Measurements from ENCODE around the gene MIDN. TPM values are rescaled to one million over a fixed set of nuclear protein-coding genes. Genes with fewer than 3 reads are reported as not detected.

The MIDN gene
- total RNA-seq, 2 experiments from 2014 or later = 50.1 to 52.9 TPM

- Mint-ChIP-seq H3K27me3 (ENCODE audit: low read depth) (peaks cover 13% of the 10 kb centered on the region), H3K9me3 (no peaks in the 10 kb centered on the region), H3K27ac (no peak overlapping the region), H3K4me3 (no peak overlapping the region), H3K4me1 (ENCODE audit: low read depth) (peaks cover 19% of the 10 kb centered on the region), H3K36me3 (ENCODE audit: low read depth) (peaks cover 24% of the 10 kb centered on the region)
- DNase-seq = no peak
- intact Hi-C loops (cut with micrococcal nuclease) = no loop called here
- CTCF ChIA-PET = interaction anchor here (0.7 to 1.0 kb wide), 2 partner anchors 48 to 293 kb away, joined by 3 read pairs; no protein-coding TSS in a partner anchor
These were observed 32.5 kb downstream of the MIDN start for GRCh38 chr19:1280636-1281568.

DNA sequence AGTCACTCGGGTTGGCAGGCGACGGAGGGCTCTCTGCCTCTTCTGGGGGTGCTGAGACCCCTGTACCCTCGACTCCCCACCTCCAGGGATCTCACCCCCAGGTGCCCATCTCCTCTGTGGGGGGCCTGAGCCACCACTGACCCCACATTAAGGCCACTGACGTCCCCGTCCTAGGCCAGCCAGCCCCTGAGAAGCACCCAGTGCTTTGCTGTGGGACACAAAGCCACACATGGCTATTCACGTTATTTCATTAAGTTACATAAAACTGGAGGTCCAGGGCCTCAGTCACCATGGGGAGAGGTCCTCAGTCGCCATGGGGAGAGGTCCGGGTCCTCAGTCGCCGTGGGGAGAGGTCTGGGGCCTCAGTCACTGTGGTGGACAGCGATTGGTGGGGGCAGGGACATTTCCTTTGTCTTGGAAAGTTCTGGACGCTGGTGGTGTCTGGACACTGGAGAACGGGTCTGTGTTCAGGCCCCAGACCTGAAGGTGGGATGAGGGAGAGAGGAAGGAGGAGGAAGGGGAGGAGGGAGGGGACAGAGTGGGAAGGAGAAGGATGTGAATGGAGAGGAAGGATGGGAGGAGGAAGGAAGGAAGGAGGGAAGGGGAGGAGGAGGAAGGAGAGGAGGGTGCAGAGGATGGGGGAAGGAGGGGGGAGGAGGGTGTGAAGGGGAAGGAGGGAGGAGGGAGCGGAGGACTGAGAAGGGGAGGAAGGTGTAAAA lies 33.3 kb downstream of the MIDN start:
- H3K27me3 Mint-ChIP-seq (ENCODE audit: low read depth) = peaks cover 17% of the 10 kb centered on the region
- no peaks in the 10 kb centered on the region for H3K9me3 Mint-ChIP-seq
- DNase-seq = no peak
- H3K36me3 Mint-ChIP-seq (ENCODE audit: low read depth) = peaks cover 21% of the 10 kb centered on the region
- intact Hi-C loops (cut with micrococcal nuclease) = no loop called here
- H3K27ac Mint-ChIP-seq = no peak overlapping the region
- peaks cover 21% of the 10 kb centered on the region for H3K4me1 Mint-ChIP-seq (ENCODE audit: low read depth)
- CTCF ChIA-PET = no interaction called here
- H3K4me3 Mint-ChIP-seq = no peak overlapping the region

GRCh38 chr19:1282588-1283206 lies 34.3 kb downstream of the MIDN start:
- no peaks in the 10 kb centered on the region for H3K9me3 Mint-ChIP-seq
- peaks cover 18% of the 10 kb centered on the region for H3K36me3 Mint-ChIP-seq (ENCODE audit: low read depth)
- peaks cover 15% of the 10 kb centered on the region for H3K4me1 Mint-ChIP-seq (ENCODE audit: low read depth)
- H3K4me3 Mint-ChIP-seq = no peak overlapping the region
- DNase-seq = no peak
- no peak overlapping the region for H3K27ac Mint-ChIP-seq
- intact Hi-C loops (cut with micrococcal nuclease) = no loop called here
- peaks cover 18% of the 10 kb centered on the region for H3K27me3 Mint-ChIP-seq (ENCODE audit: low read depth)
- CTCF ChIA-PET = no interaction called here

DNA sequence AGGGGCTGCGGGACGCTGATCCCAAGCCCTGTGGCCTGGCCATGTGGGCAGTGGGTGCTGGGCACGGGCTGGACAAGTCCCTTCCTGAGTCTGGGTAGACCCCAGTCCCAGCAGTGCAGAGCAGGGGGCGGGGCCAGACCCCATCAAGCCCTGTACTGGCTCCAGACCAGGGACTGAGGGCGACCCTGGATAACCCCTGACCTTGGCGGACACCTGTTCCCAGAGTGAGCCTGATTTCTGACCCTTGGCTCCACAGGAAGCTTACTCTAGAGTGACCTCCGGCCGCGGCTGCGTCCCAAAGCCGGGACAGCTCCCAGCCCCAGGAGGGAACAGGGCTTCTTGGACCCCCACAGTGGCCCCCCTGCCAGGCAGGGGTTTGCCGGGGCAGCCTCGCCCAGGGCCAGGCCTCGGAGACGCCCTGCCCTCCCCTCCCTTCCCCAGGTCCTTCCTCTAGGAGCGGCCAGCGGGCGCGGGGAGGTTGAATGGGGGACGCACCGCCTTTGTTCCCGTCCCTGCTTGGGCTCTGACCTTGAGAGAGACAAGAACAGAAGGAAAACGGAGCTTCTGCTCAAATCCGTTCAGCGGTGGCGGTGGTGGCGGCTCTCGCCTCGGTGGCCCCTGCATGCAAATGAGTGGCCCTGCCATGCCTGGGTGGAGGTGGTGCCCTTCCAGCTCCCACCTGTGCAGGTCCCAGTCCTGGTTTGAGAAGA lies 35.0 kb downstream of the MIDN start:
- Mint-ChIP-seq H3K9me3 (no peaks in the 10 kb centered on the region), H3K36me3 (ENCODE audit: low read depth) (peaks cover 13% of the 10 kb centered on the region), H3K27ac (no peak overlapping the region), H3K4me1 (ENCODE audit: low read depth) (peaks cover 10% of the 10 kb centered on the region), H3K27me3 (ENCODE audit: low read depth) (peaks cover 23% of the 10 kb centered on the region), H3K4me3 (no peak overlapping the region)
- CTCF ChIA-PET = interaction anchor here (0.6 kb wide), 1 partner anchor 92 kb away, joined by 7 read pairs; no protein-coding TSS in a partner anchor
- no peak for DNase-seq
- intact Hi-C loops (cut with micrococcal nuclease) = no loop called here

DNA sequence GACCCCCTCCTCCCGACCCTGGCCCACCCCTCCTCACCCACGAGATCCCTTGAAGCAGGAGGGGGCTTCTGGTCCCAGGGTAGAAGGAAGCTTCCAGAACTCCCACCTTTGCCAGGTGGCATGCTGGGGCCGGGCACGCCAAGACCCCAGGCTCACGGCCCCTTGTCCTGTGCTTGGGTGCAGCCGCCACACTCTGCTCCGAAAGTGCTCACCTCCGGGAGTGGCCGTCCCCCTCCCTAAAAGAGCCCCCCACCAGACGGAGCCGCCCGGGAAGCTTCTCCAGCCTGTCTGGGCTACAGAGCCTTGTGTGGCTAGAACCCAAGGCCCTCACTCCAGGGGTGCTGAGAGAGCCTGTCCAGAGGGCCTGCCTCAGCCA lies 35.5 kb downstream of the MIDN start:
- DNase-seq = no peak
- no peak overlapping the region for H3K4me3 Mint-ChIP-seq
- H3K27ac Mint-ChIP-seq = no peak overlapping the region
- H3K27me3 Mint-ChIP-seq (ENCODE audit: low read depth) = peaks cover 24% of the 10 kb centered on the region
- H3K36me3 Mint-ChIP-seq (ENCODE audit: low read depth) = peaks cover 10% of the 10 kb centered on the region
- intact Hi-C loops (cut with micrococcal nuclease) = no loop called here
- H3K9me3 Mint-ChIP-seq = no peaks in the 10 kb centered on the region
- CTCF ChIA-PET = no interaction called here
- H3K4me1 Mint-ChIP-seq (ENCODE audit: low read depth) = peaks cover 10% of the 10 kb centered on the region

DNA sequence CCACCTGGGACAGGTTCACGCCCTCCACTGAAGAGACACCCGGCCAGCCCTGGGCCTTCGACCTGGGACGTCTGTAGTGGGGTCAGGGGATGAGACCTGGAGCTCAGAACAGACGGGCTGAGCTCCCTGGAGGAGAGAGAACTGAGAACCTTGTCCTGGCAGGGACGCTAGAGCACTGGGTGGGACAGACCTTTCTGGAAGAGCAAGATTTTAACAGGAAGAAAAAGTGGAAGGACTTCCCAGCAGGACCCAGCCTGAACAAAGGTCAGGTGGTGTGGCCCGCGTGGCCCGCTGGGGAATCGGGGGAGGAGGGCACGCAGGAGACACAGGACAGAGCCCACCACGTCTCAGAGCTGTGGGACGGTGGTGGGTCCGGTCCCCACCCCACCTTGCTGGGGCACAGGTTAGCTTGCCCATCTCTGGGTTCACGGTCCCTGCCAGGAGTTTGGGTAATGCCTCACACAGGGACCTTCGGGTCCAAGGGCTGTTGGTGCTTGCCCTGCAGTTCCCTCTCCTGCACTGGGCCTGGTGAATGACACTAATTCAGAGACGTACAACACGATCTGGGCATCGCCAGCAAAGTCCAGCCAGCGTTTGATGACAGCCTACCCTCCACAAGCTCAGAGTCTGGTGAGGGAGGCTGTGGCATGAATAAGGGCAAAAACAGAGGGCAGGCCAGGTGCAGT lies 36.1 kb downstream of the MIDN start:
- intact Hi-C loops (cut with micrococcal nuclease) = no loop called here
- no peak overlapping the region for H3K4me3 Mint-ChIP-seq
- H3K27me3 Mint-ChIP-seq (ENCODE audit: low read depth) = peaks cover 28% of the 10 kb centered on the region
- no peak overlapping the region for H3K27ac Mint-ChIP-seq
- H3K4me1 Mint-ChIP-seq (ENCODE audit: low read depth) = peaks cover 10% of the 10 kb centered on the region
- CTCF ChIA-PET = no interaction called here
- H3K9me3 Mint-ChIP-seq = no peaks in the 10 kb centered on the region
- H3K36me3 Mint-ChIP-seq (ENCODE audit: low read depth) = peaks cover 6% of the 10 kb centered on the region
- DNase-seq = no peak

DNA sequence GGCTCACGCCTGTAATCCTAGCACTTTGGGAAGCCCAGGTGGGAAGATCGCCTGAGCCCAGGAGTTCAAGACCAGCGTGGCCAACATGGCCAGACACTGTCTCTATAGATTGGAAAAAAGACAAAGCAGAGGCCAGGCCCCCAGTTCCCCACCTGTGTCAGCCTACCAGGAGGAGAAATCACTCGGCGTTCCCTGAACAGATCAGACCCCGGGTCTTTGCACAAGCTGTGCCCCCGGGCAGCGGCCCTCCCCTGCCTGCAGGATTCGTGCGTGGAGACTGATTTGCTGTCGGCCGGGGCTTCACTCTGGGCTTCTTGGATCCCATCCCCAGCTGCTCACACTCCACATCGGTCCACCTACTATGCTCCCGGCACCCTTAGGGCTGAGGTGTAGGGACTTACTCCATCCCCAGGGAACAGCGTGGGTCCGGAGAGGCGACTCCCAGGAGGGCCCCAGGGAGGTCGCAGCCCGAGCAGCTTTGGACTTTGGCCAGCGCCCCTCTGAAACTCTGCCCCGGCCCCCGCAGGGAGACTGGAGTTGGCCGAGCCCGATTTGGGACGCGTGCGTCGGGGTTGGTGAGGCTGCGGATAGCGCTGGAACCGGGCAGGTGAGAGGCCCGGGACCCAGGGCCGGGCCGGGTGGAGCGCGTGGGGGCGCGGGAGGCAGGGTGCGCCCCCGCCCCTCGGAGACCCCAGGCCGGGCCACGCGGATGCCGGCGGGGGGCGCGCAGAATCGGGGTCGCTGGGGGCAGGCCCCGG lies 36.8 kb downstream of the MIDN start:
- no peak overlapping the region for H3K4me3 Mint-ChIP-seq
- no peak overlapping the region for H3K27ac Mint-ChIP-seq
- H3K9me3 Mint-ChIP-seq = no peaks in the 10 kb centered on the region
- H3K27me3 Mint-ChIP-seq (ENCODE audit: low read depth) = peaks cover 28% of the 10 kb centered on the region
- CTCF ChIA-PET = no interaction called here
- intact Hi-C loops (cut with micrococcal nuclease) = no loop called here
- H3K4me1 Mint-ChIP-seq (ENCODE audit: low read depth) = peaks cover 6% of the 10 kb centered on the region
- H3K36me3 Mint-ChIP-seq (ENCODE audit: low read depth) = peaks cover 2% of the 10 kb centered on the region
- DNase-seq = no peak

DNA sequence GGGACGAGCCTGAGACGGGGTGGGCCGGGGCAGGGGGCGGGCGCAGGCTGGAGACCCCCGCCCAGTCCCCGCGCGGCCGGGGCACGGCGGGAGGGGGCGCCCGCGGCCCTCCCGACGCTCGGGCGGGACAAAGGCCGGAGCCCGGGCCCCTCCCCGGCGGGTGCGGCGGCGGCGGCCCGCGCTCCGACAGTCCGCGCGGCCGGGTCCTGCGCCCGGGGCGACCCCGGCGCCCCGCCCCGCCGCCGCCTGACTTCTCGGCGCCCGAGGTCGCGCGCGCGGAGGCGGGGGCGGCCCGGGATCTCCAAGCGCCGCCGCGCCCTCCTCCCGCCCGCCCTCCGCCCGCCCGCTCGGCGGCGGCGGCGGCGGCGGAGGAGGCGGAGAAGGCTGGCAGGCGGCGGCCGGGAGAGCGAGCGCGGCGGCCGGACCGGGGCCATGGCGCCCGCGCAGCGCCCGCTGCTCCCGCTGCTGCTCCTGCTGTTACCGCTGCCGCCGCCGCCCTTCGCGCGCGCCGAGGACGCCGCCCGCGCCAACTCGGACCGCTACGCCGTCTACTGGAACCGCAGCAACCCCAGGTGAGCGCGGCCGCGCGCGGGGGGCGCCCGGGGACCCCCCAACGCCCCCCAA lies 37.5 kb downstream of the MIDN start, which contains the start of gene EFNA2:
EFNA2 (plus strand) TSS at position 137 of the 624 bp plus-strand sequence; CDS start at position 433, 296 bp downstream.
- no peaks in the 10 kb centered on the region for H3K36me3 Mint-ChIP-seq (ENCODE audit: low read depth)
- DNase-seq = no peak
- no peaks in the 10 kb centered on the region for H3K9me3 Mint-ChIP-seq
- CTCF ChIA-PET = no interaction called here
- peak within 1 kb of the TSS; percentile 38 for H3K4me3 Mint-ChIP-seq
- peaks cover 4% of the 10 kb centered on the region for H3K4me1 Mint-ChIP-seq (ENCODE audit: low read depth)
- intact Hi-C loops (cut with micrococcal nuclease) = no loop called here
- H3K27me3 Mint-ChIP-seq (ENCODE audit: low read depth) = peaks cover 28% of the 10 kb centered on the region
- no peak within 1 kb of the TSS for H3K27ac Mint-ChIP-seq

DNA sequence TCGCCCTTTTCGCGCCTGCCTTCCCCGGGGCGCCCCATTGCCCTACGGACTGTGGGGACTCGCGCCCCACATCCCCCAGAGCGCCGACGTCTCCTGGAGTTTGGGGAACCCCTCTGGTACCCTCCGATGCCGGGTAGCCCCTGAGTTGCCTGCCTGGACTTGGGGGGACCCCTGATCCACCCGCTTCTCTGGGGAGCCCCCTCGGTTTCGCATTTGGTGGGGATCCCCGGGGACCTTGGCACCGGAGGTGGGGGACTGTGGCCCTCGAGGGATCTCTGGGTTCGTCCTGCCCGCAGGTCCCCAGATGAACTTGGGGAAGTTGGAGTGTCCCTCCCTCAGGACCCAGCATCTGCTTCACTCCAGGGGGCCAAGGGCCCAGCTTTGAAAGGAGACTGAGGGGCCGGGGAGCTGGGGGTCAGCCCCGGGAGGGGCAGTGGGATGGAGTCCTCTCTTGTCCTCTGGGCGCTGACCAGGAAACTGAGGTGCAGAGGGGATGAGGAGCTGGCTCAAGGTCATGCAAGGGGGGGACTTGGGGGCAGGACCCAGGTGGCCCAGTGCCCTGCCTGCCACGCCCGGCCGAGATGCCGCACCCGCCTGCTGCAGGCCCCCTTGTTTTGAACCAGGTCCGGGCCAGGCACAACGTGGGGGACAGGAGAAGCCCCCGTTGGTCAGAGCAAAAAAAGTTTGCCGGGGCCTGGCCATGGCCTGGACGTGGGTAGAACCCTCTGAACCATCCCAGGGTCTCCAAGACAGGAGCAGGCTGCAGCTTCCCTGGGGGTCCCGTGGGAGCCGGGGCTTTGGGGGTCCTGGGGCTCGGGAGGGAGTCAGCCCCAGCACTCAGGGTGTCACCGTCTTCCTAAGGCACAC lies 38.3 kb downstream of the MIDN start:
- Mint-ChIP-seq H3K4me3 (peak overlapping the region; percentile 38), H3K36me3 (ENCODE audit: low read depth) (no peaks in the 10 kb centered on the region), H3K4me1 (ENCODE audit: low read depth) (peaks cover 4% of the 10 kb centered on the region), H3K27me3 (ENCODE audit: low read depth) (peaks cover 28% of the 10 kb centered on the region), H3K9me3 (no peaks in the 10 kb centered on the region), H3K27ac (no peak overlapping the region)
- intact Hi-C loops (cut with micrococcal nuclease) = no loop called here
- CTCF ChIA-PET = no interaction called here
- DNase-seq = no peak
